SK-N-SH treated with all-trans-retinoic acid at 6 μM for 48 hours (cell line): Measurements from ENCODE around the gene PSD.

ENCODE experiments used
- ATAC-seq: fragments of 200-7000 bp; cut with Tn5 transposase; 3 replicates; pipeline ENCODE4 v1.9.1; 2020; ENCODE audit warnings: mild to moderate bottlenecking, moderate library complexity
- BACH2 ChIP-seq: fragments of 250-450 bp; sonication (Bioruptor Pico); IDR thresholded peaks from 2 replicates; pipeline ENCODE4 v1.9.0; 2021; ENCODE audit warnings: mild to moderate bottlenecking, borderline replicate concordance
- CSDC2 ChIP-seq: fragments of 250-450 bp; sonication (Bioruptor Pico); IDR thresholded peaks from 2 replicates; pipeline ENCODE4 v1.5.0; 2020; ENCODE audit warnings: mild to moderate bottlenecking, moderate library complexity
- OSR1 ChIP-seq: fragments of 250-450 bp; sonication (Bioruptor Pico); IDR thresholded peaks from 2 replicates; pipeline ENCODE4 v1.8.0; 2022; ENCODE audit warnings: moderate library complexity, mild to moderate bottlenecking, inconsistent platforms
- PPARA ChIP-seq: fragments of 250-450 bp; sonication (Bioruptor Pico); IDR thresholded peaks from 2 replicates; pipeline ENCODE4 v1.5.0; 2020; ENCODE audit warnings: mild to moderate bottlenecking, borderline replicate concordance
- RARB ChIP-seq: fragments of 250-450 bp; sonication (Bioruptor Pico); IDR thresholded peaks from 2 replicates; pipeline ENCODE4 v1.8.0; 2021; ENCODE audit warnings: mild to moderate bottlenecking, moderate library complexity
- SNAI2 ChIP-seq: fragments of 250-450 bp; sonication (Bioruptor Pico); IDR thresholded peaks from 2 replicates; pipeline ENCODE4 v1.5.0; 2020; ENCODE audit warnings: mild to moderate bottlenecking, moderate library complexity
- TCF4 ChIP-seq: fragments of 250-450 bp; sonication (Bioruptor Pico); IDR thresholded peaks from 2 replicates; pipeline ENCODE4 v1.8.0; 2021; ENCODE audit warnings: mild to moderate bottlenecking, moderate library complexity, borderline replicate concordance
- ZC3H10 ChIP-seq: fragments of 250-450 bp; sonication (Bioruptor Pico); IDR thresholded peaks from 2 replicates; pipeline ENCODE4 v1.5.1; 2021; ENCODE audit warnings: mild to moderate bottlenecking, moderate library complexity
- ZFP3 ChIP-seq: fragments of 250-450 bp; sonication (Bioruptor Pico); IDR thresholded peaks from 2 replicates; pipeline ENCODE4 v1.5.0; 2020; ENCODE audit warnings: mild to moderate bottlenecking, moderate library complexity
- ZFP30 ChIP-seq: fragments of 450-650 bp; formaldehyde crosslinking; IDR thresholded peaks from 2 replicates; pipeline ENCODE4 v1.5.0; 2022; ENCODE audit warnings: mild to moderate bottlenecking, moderate library complexity
- ZNF70 ChIP-seq: fragments of 450-650 bp; formaldehyde crosslinking; IDR thresholded peaks from 2 replicates; pipeline ENCODE4 v1.5.0; 2020; ENCODE audit warnings: mild to moderate bottlenecking, moderate library complexity
- ZNF8 ChIP-seq: fragments of 450-650 bp; formaldehyde crosslinking; IDR thresholded peaks from 2 replicates; pipeline ENCODE4 v1.5.0; 2020; ENCODE audit warnings: mild to moderate bottlenecking, moderate library complexity
- TF ChIP-seq, protein P1 (sequence below): fragments of 250-450 bp; sonication (Bioruptor Pico); IDR thresholded peaks from 2 replicates; pipeline ENCODE4 v1.5.0; 2020; ENCODE audit warnings: mild to moderate bottlenecking, moderate library complexity
- TF ChIP-seq, protein P2 (sequence below): fragments of 250-450 bp; sonication (Bioruptor Pico); IDR thresholded peaks from 2 replicates; pipeline ENCODE4 v1.8.0; 2021; ENCODE audit warnings: low read depth, mild to moderate bottlenecking, moderate library complexity, borderline replicate concordance
- TF ChIP-seq, protein P3 (sequence below): fragments of 250-450 bp; sonication (Bioruptor Pico); IDR thresholded peaks from 2 replicates; pipeline ENCODE4 v1.5.1; 2020; ENCODE audit warnings: low read depth, mild to moderate bottlenecking, moderate library complexity

The PSD gene

DNA sequence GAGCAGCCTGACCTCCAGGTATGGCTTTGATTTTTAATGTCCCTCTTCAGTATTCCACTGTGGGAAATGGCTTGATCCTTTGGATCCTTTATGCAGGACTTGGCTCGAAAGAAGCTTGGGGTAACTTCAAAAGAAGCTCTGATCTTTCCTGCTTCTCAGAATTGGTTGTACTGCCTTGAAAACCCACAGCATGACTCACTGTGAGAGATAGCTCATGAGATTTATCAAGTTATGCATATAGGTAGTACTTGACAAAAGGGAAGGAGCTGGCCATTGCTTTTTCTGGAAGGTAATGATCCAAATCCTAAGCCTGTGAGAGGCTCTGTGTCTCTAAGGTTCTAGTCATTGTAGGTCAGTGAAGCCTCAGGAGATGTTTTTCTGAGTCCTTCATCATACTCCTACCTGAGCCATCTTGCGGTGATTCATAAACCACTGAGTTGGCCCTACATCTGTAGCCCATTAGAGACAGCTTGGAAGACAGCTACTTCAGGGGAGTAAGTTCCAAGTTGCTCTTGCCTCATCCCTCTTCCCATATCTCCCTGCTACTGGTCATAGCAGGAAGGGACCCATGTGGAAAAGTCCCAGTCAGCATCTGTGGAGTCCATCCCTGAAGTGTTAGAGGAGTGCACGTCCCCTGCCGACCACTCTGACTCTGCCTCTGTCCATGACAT, 59.7 kb downstream of the PSD start:
- no peak for ATAC-seq
- TF ChIP-seq CSDC2 (CRISPR knock-in tag) = no peak
- TF ChIP-seq, protein P1, sequence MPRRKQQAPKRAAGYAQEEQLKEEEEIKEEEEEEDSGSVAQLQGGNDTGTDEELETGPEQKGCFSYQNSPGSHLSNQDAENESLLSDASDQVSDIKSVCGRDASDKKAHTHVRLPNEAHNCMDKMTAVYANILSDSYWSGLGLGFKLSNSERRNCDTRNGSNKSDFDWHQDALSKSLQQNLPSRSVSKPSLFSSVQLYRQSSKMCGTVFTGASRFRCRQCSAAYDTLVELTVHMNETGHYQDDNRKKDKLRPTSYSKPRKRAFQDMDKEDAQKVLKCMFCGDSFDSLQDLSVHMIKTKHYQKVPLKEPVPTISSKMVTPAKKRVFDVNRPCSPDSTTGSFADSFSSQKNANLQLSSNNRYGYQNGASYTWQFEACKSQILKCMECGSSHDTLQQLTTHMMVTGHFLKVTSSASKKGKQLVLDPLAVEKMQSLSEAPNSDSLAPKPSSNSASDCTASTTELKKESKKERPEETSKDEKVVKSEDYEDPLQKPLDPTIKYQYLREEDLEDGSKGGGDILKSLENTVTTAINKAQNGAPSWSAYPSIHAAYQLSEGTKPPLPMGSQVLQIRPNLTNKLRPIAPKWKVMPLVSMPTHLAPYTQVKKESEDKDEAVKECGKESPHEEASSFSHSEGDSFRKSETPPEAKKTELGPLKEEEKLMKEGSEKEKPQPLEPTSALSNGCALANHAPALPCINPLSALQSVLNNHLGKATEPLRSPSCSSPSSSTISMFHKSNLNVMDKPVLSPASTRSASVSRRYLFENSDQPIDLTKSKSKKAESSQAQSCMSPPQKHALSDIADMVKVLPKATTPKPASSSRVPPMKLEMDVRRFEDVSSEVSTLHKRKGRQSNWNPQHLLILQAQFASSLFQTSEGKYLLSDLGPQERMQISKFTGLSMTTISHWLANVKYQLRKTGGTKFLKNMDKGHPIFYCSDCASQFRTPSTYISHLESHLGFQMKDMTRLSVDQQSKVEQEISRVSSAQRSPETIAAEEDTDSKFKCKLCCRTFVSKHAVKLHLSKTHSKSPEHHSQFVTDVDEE = no peak

DNA sequence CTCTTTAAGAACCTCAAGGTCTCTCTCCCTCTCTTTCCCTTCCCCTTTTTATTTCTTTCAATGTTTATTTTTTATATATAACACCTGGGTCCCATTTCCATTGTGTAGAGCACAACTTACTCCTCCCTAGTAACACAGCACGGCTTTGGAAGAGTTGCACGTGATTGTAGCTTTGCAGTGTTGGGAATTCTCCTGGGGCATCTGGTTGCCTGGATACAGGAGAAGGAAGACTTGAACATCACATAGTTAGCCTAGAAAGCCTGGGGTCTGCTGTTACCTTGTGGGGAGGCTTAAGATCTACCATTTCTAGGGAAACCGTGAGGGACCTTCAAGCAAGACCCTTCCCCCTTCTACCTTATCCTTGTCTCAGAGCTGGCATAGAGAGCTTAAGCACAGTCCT, 64.1 kb downstream of the PSD start:
- TF ChIP-seq ZNF8 (CRISPR knock-in tag) (no peak), BACH2 (CRISPR knock-in tag) (no peak), PPARA (CRISPR knock-in tag) (no peak), SNAI2 (CRISPR knock-in tag) (no peak), RARB (CRISPR knock-in tag) (no peak), ZNF70 (CRISPR knock-in tag) (no peak), TCF4 (CRISPR knock-in tag) (no peak), ZC3H10 (CRISPR knock-in tag) (no peak), OSR1 (no peak), CSDC2 (CRISPR knock-in tag) (no peak), ZFP3 (CRISPR knock-in tag) (no peak), ZFP30 (CRISPR knock-in tag) (no peak)
- TF ChIP-seq, protein P2, sequence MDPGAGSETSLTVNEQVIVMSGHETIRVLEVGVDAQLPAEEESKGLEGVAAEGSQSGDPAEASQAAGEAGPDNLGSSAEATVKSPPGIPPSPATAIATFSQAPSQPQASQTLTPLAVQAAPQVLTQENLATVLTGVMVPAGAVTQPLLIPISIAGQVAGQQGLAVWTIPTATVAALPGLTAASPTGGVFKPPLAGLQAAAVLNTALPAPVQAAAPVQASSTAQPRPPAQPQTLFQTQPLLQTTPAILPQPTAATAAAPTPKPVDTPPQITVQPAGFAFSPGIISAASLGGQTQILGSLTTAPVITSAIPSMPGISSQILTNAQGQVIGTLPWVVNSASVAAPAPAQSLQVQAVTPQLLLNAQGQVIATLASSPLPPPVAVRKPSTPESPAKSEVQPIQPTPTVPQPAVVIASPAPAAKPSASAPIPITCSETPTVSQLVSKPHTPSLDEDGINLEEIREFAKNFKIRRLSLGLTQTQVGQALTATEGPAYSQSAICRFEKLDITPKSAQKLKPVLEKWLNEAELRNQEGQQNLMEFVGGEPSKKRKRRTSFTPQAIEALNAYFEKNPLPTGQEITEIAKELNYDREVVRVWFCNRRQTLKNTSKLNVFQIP (CRISPR knock-in tag) = no peak
- TF ChIP-seq, protein P3, sequence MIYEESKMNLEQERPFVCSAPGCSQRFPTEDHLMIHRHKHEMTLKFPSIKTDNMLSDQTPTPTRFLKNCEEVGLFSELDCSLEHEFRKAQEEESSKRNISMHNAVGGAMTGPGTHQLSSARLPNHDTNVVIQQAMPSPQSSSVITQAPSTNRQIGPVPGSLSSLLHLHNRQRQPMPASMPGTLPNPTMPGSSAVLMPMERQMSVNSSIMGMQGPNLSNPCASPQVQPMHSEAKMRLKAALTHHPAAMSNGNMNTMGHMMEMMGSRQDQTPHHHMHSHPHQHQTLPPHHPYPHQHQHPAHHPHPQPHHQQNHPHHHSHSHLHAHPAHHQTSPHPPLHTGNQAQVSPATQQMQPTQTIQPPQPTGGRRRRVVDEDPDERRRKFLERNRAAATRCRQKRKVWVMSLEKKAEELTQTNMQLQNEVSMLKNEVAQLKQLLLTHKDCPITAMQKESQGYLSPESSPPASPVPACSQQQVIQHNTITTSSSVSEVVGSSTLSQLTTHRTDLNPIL = no peak
- ATAC-seq = no peak
